Dendritic cell treated with granulocyte-macrophage colony-stimulating factor and Interleukin-4, amounts not matched to agents 40 ng/mL and 50 ng/mL, for 4 days (primary cell): ENCODE data around the gene CHM.
"Not testable (repeated sequence)": the region's sequence is repeated elsewhere in the genome, so short reads cannot be mapped to it uniquely, and the experiment has no call there.

Source experiments
- H3K27ac Mint-ChIP-seq: one replicate; pipeline ENCODE4 v1.8.0; 2022; ENCODE audit warnings: mild to moderate bottlenecking, mixed read lengths
- H3K27me3 Mint-ChIP-seq: one replicate; pipeline ENCODE4 v1.8.0; 2022; ENCODE audit warnings: mild to moderate bottlenecking, mixed read lengths
- H3K36me3 Mint-ChIP-seq: one replicate; pipeline ENCODE4 v1.8.0; 2022; ENCODE audit warnings: low read depth, mixed read lengths
- H3K4me1 Mint-ChIP-seq: one replicate; pipeline ENCODE4 v1.8.0; 2022; ENCODE audit warnings: low read depth, mixed read lengths
- H3K4me3 Mint-ChIP-seq: one replicate; pipeline ENCODE4 v1.8.0; 2022; ENCODE audit warnings: mild to moderate bottlenecking, moderate library complexity, mixed read lengths
- H3K9me3 Mint-ChIP-seq: one replicate; pipeline ENCODE4 v1.8.0; 2022; ENCODE audit warnings: mixed read lengths
- intact Hi-C: fragments of 100-400 bp; cut with micrococcal nuclease; formaldehyde crosslinking; loops from one replicate; pipeline ENCODE4 v1.15.0; 2022

The CHM gene

GRCh38 chrX:86014421-86014820 lies 32.9 kb downstream of the CHM start:
- no peaks in the 10 kb centered on the region for H3K27me3 Mint-ChIP-seq
- H3K4me1 Mint-ChIP-seq: no peaks in the 10 kb centered on the region
- peaks cover 46% of the 10 kb centered on the region for H3K36me3 Mint-ChIP-seq
- H3K9me3 Mint-ChIP-seq: peaks cover 8% of the 10 kb centered on the region
- H3K27ac Mint-ChIP-seq: no peak overlapping the region
- no peak overlapping the region for H3K4me3 Mint-ChIP-seq
- intact Hi-C loops: no loop called here

GRCh38 chrX:86013792-86014191 lies 33.6 kb downstream of the CHM start:
- Mint-ChIP-seq H3K27ac (no peak overlapping the region), H3K36me3 (peaks cover 41% of the 10 kb centered on the region), H3K4me1 (no peaks in the 10 kb centered on the region), H3K9me3 (peaks cover 8% of the 10 kb centered on the region), H3K27me3 (no peaks in the 10 kb centered on the region), H3K4me3 (no peak overlapping the region)
- intact Hi-C loops: no loop called here

GRCh38 chrX:86012188-86012587 lies 35.2 kb downstream of the CHM start:
- intact Hi-C loops: no loop called here
- H3K36me3 Mint-ChIP-seq: peaks cover 31% of the 10 kb centered on the region
- H3K9me3 Mint-ChIP-seq: peaks cover 8% of the 10 kb centered on the region
- no peaks in the 10 kb centered on the region for H3K27me3 Mint-ChIP-seq
- no peaks in the 10 kb centered on the region for H3K4me1 Mint-ChIP-seq
- no peak overlapping the region for H3K4me3 Mint-ChIP-seq
- H3K27ac Mint-ChIP-seq: no peak overlapping the region

- peaks cover 11% of the 10 kb centered on the region for H3K36me3 Mint-ChIP-seq
- not testable (repeated sequence) for H3K9me3 Mint-ChIP-seq
These were observed 37.6 kb downstream of the CHM start for GRCh38 chrX:86009803-86010202.

GRCh38 chrX:86007891-86008290 lies 39.5 kb downstream of the CHM start:
- H3K36me3 Mint-ChIP-seq, intact Hi-C loops, H3K4me3 Mint-ChIP-seq, H3K9me3 Mint-ChIP-seq, H3K27me3 Mint-ChIP-seq, H3K27ac Mint-ChIP-seq: not testable (repeated sequence)
- peaks cover 26% of the 10 kb centered on the region for H3K4me1 Mint-ChIP-seq

More at GRCh38 chrX:86009803-86010202, 37.6 kb downstream of the CHM start:
- H3K27me3 Mint-ChIP-seq, H3K4me1 Mint-ChIP-seq, H3K4me3 Mint-ChIP-seq, intact Hi-C loops, H3K27ac Mint-ChIP-seq: not testable (repeated sequence)

- intact Hi-C loops: no loop called here
- peaks cover 37% of the 10 kb centered on the region for H3K4me1 Mint-ChIP-seq
- H3K36me3 Mint-ChIP-seq: no peaks in the 10 kb centered on the region
- H3K27ac Mint-ChIP-seq: no peak overlapping the region
- no peaks in the 10 kb centered on the region for H3K27me3 Mint-ChIP-seq
- no peak overlapping the region for H3K4me3 Mint-ChIP-seq
- no peaks in the 10 kb centered on the region for H3K9me3 Mint-ChIP-seq
These were observed 45.1 kb downstream of the CHM start for GRCh38 chrX:86002076-86002896.

GRCh38 chrX:85998954-85999353 lies 48.4 kb downstream of the CHM start:
- H3K4me3 Mint-ChIP-seq: no peak overlapping the region
- peaks cover 30% of the 10 kb centered on the region for H3K4me1 Mint-ChIP-seq
- H3K27me3 Mint-ChIP-seq: no peaks in the 10 kb centered on the region
- intact Hi-C loops: no loop called here
- no peaks in the 10 kb centered on the region for H3K9me3 Mint-ChIP-seq
- no peak overlapping the region for H3K27ac Mint-ChIP-seq
- no peaks in the 10 kb centered on the region for H3K36me3 Mint-ChIP-seq

GRCh38 chrX:85996555-85996954 lies 50.8 kb downstream of the CHM start:
- Mint-ChIP-seq H3K27ac (no peak overlapping the region), H3K9me3 (no peaks in the 10 kb centered on the region), H3K4me3 (no peak overlapping the region), H3K4me1 (peaks cover 16% of the 10 kb centered on the region), H3K27me3 (no peaks in the 10 kb centered on the region), H3K36me3 (peaks cover 6% of the 10 kb centered on the region)
- intact Hi-C loops: no loop called here

GRCh38 chrX:85995641-85996040 lies 51.7 kb downstream of the CHM start:
- Mint-ChIP-seq H3K36me3 (peaks cover 6% of the 10 kb centered on the region), H3K27ac (no peak overlapping the region), H3K4me3 (no peak overlapping the region), H3K4me1 (peaks cover 16% of the 10 kb centered on the region), H3K9me3 (no peaks in the 10 kb centered on the region), H3K27me3 (no peaks in the 10 kb centered on the region)
- intact Hi-C loops: no loop called here

- no peak overlapping the region for H3K27ac Mint-ChIP-seq
- H3K4me3 Mint-ChIP-seq: no peak overlapping the region
- H3K4me1 Mint-ChIP-seq: peaks cover 16% of the 10 kb centered on the region
- H3K36me3 Mint-ChIP-seq: peaks cover 6% of the 10 kb centered on the region
- no peaks in the 10 kb centered on the region for H3K27me3 Mint-ChIP-seq
- H3K9me3 Mint-ChIP-seq: no peaks in the 10 kb centered on the region
- intact Hi-C loops: no loop called here
These were observed 52.6 kb downstream of the CHM start for GRCh38 chrX:85994797-85995196.

- Mint-ChIP-seq H3K27ac (no peak overlapping the region), H3K4me3 (no peak overlapping the region), H3K36me3 (peaks cover 6% of the 10 kb centered on the region), H3K4me1 (peaks cover 16% of the 10 kb centered on the region), H3K9me3 (no peaks in the 10 kb centered on the region), H3K27me3 (no peaks in the 10 kb centered on the region)
- intact Hi-C loops: no loop called here
These were observed 53.1 kb downstream of the CHM start for GRCh38 chrX:85994228-85994627.

GRCh38 chrX:85993539-85994197 lies 53.7 kb downstream of the CHM start:
- no peaks in the 10 kb centered on the region for H3K9me3 Mint-ChIP-seq
- intact Hi-C loops: no loop called here
- peaks cover 16% of the 10 kb centered on the region for H3K4me1 Mint-ChIP-seq
- H3K27ac Mint-ChIP-seq: no peak overlapping the region
- peaks cover 6% of the 10 kb centered on the region for H3K36me3 Mint-ChIP-seq
- no peaks in the 10 kb centered on the region for H3K27me3 Mint-ChIP-seq
- H3K4me3 Mint-ChIP-seq: no peak overlapping the region

- no peak overlapping the region for H3K4me3 Mint-ChIP-seq
- no peak overlapping the region for H3K27ac Mint-ChIP-seq
- H3K36me3 Mint-ChIP-seq: peaks cover 6% of the 10 kb centered on the region
- intact Hi-C loops: no loop called here
- H3K9me3 Mint-ChIP-seq: no peaks in the 10 kb centered on the region
- H3K27me3 Mint-ChIP-seq: no peaks in the 10 kb centered on the region
- peaks cover 21% of the 10 kb centered on the region for H3K4me1 Mint-ChIP-seq
These were observed 54.5 kb downstream of the CHM start for GRCh38 chrX:85992811-85993229.

GRCh38 chrX:85988353-85988752 lies 59.0 kb downstream of the CHM start:
- no peak overlapping the region for H3K4me3 Mint-ChIP-seq
- no peak overlapping the region for H3K27ac Mint-ChIP-seq
- no peaks in the 10 kb centered on the region for H3K9me3 Mint-ChIP-seq

More at GRCh38 chrX:85988353-85988752, 59.0 kb downstream of the CHM start:
- peaks cover 9% of the 10 kb centered on the region for H3K4me1 Mint-ChIP-seq
- peaks cover 22% of the 10 kb centered on the region for H3K36me3 Mint-ChIP-seq
- H3K27me3 Mint-ChIP-seq: no peaks in the 10 kb centered on the region
- intact Hi-C loops: no loop called here
